ENCODE data around the gene AZU1. TPM values are rescaled to one million over a fixed set of nuclear protein-coding genes. Genes with fewer than 3 reads are reported as not detected.

Gene AZU1
- not detected for total RNA-seq

GRCh38 chr19:827710-828321 lies at the start of gene AZU1:
Gene AZU1, plus strand, starts transcription at chr19:827837. Its CDS starts 10 bp downstream, at chr19:827847.

GRCh38 chr19:796692-797527 lies 30.7 kb upstream of the AZU1 start, which contains the start of gene PTBP1:
Gene PTBP1, plus strand, starts transcription at chr19:797452. Its CDS starts 46 bp downstream, at chr19:797498.

GRCh38 chr19:821825-822503 lies 5.7 kb upstream of the AZU1 start, which contains the start of gene PLPPR3:
Gene PLPPR3, minus strand, starts transcription at chr19:821955. Its CDS starts 396 bp downstream, at chr19:821559.

GRCh38 chr19:840519-841206 lies 13.0 kb downstream of the AZU1 start, which contains the start of gene PRTN3:
Gene PRTN3, plus strand, starts transcription at chr19:840999. Its CDS starts 10 bp downstream, at chr19:841009.

GRCh38 chr19:852136-853013 lies 24.7 kb downstream of the AZU1 start, which contains the start of gene ELANE:
Gene ELANE, plus strand, starts transcription at chr19:852303. Its CDS starts 26 bp downstream, at chr19:852329.

GRCh38 chr19:858868-859843 lies 31.5 kb downstream of the AZU1 start, which contains the start of gene CFD:
Gene CFD, plus strand, starts transcription at chr19:859664. Its CDS starts 26 bp downstream, at chr19:859690.

Small RNA genes lying within 50 kb of the gene (microRNA-seq; reads per million reads assigned to microRNA genes)
- gene MIR3187 (ENCODE audit: borderline microRNAs expressed, borderline replicate concordance) = 11.5 reads per million, percentile 43 among the genes with 10 or more reads in this experiment
- gene MIR4745 (ENCODE audit: borderline microRNAs expressed, borderline replicate concordance) = 6.9 reads per million, percentile 36 among the genes with 10 or more reads in this experiment

Other genes with a start within 250 kb of the AZU1 start
- 1 to 10 TPM; 5.2 to 5.6 TPM for gene HCN2, start 238.0 kb upstream of the AZU1 start, total RNA-seq
- 10 to 100 TPM; 51.6 to 54.5 TPM for gene POLRMT, start 194.3 kb upstream of the AZU1 start, total RNA-seq
- not detected for gene FGF22, start 188.0 kb upstream of the AZU1 start, total RNA-seq
- gene RNF126, start 164.6 kb upstream of the AZU1 start, total RNA-seq = 10 to 100 TPM; 76.1 to 78.9 TPM
- gene FSTL3, start 151.4 kb upstream of the AZU1 start, total RNA-seq = 1 to 10 TPM; 3.6 to 3.9 TPM
- not detected for gene PRSS57, start 132.4 kb upstream of the AZU1 start, total RNA-seq
- not detected for gene PALM, start 118.9 kb upstream of the AZU1 start, total RNA-seq
- gene MISP, start 76.7 kb upstream of the AZU1 start, total RNA-seq = not detected
- 100 to 1,000 TPM; 385 to 395 TPM for gene PTBP1, start 30.4 kb upstream of the AZU1 start, total RNA-seq
- gene PLPPR3, start 5.9 kb upstream of the AZU1 start, total RNA-seq = not detected
- not detected for gene PRTN3, start 13.2 kb downstream of the AZU1 start, total RNA-seq
- not detected for gene ELANE, start 24.5 kb downstream of the AZU1 start, total RNA-seq
- gene CFD, start 31.8 kb downstream of the AZU1 start, total RNA-seq = 1 to 10 TPM; 3.4 to 3.6 TPM
- 10 to 100 TPM; 60.6 to 64.3 TPM for gene MED16, start 65.3 kb downstream of the AZU1 start, total RNA-seq
- not detected for gene RNU6-9, start 65.6 kb downstream of the AZU1 start, total RNA-seq
- gene R3HDM4, start 85.4 kb downstream of the AZU1 start, total RNA-seq = 100 to 1,000 TPM; 122 to 128 TPM
- gene KISS1R, start 89.5 kb downstream of the AZU1 start, total RNA-seq = 1 to 10 TPM; 2.5 to 3.1 TPM
- 10 to 100 TPM; 30.3 to 30.7 TPM for gene ARID3A, start 98.2 kb downstream of the AZU1 start, total RNA-seq
- gene WDR18, start 156.5 kb downstream of the AZU1 start, total RNA-seq = 10 to 100 TPM; 47.6 to 48.1 TPM
- under 1 TPM in 1 of 2 experiments, not detected in 1; 0.14 TPM for gene GRIN3B, start 172.6 kb downstream of the AZU1 start, total RNA-seq
- gene TMEM259, start 193.3 kb downstream of the AZU1 start, total RNA-seq = 100 to 1,000 TPM; 174 to 176 TPM
- gene RNU6-2, start 193.7 kb downstream of the AZU1 start, total RNA-seq = not detected
- 100 to 1,000 TPM; 504 to 515 TPM for gene CNN2, start 198.8 kb downstream of the AZU1 start, total RNA-seq
- 100 to 1,000 TPM; 100 to 105 TPM for gene ABCA7, start 212.3 kb downstream of the AZU1 start, total RNA-seq
- 100 to 1,000 TPM; 537 to 556 TPM for gene ARHGAP45, start 239.3 kb downstream of the AZU1 start, total RNA-seq